ENCODE results near the gene GLI3.

GLI3 gene

GRCh38 chr7:42105554-42106358 lies 131.3 kb downstream of the GLI3 start:
- DNase-seq (ENCODE audit: low read depth in 2 of 2): no peak

DNA sequence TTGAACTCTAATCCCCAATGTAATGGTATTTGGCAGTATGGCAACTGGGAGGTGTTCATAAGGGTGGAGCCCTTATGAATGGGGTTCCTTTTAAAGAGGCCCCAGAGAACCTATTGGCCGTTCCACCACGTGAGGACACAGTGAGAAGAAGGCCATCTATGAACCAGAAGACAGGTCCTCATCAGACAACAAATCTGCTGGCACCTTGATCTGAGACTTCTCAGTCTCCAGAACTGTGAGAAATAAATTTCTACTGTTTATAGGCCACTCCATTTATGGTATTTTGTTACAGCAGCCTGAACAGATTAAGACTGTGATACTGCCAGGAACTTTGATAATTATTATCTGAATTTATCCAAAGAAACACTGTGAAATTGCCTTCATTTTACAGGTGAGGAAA lies 132.3 kb downstream of the GLI3 start:
- DNase-seq (ENCODE audit: low read depth in 2 of 2): no peak

DNA sequence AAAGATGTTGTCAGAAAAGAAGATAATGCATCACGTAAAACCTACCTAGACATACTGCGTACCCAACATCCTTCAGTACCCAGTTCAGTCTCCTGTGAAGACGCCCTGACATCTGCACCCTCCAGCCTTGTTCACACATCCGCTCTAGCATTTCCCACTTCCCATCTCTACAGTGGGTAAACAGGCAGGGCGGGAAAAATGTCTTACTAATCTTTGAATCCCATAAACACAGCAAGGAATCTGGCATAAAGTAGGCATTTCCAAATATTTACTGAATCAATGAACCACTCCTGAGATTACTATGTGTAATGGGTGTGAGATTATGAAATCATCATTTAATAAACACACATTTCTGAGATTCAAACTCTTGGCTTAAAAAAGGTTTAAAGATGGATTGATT lies 132.8 kb downstream of the GLI3 start:
- no peak for DNase-seq (ENCODE audit: low read depth in 2 of 2)

- no peak for DNase-seq (ENCODE audit: low read depth in 2 of 2)
Measured at GRCh38 chr7:42103456-42103855, 133.6 kb downstream of the GLI3 start.

- DNase-seq (ENCODE audit: low read depth in 2 of 2): no peak
Measured at GRCh38 chr7:42103020-42103419, 134.0 kb downstream of the GLI3 start.

- no peak for DNase-seq (ENCODE audit: low read depth in 2 of 2)
Measured at GRCh38 chr7:42102301-42102700, 134.7 kb downstream of the GLI3 start.

- DNase-seq (ENCODE audit: low read depth in 2 of 2): no peak
Measured at GRCh38 chr7:42100156-42100508, 136.9 kb downstream of the GLI3 start.

DNA sequence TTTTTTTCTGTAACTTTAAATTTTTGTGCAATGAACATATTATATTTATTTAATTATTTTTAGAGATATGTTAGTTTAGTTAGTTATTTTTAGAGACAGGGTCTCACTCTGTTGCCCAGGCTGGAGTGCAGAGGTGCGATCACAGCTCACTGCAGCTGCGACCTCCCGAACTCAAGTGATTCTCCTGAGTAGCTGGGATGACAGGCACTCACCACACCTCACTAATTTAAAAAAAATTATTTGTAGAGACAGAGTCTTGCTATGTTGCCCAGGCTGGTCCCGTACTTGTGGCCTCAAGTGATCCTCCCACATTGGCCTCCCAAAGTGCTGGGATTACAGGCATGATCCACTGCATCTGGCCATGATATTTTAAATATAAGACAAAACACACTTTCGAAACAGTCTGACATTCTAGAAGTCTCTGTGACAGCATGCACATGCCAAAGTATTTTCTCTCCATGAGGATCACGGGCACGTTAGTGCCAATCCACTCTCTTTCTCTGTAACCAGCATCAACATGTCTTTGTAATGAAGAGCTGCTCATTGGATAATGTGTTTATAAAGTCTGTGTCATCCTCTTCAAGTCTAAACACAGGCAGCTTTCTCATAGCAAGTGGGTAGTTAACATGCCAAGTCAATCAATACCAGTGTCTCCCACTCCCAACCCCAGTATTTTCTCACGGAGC lies 137.4 kb downstream of the GLI3 start:
- DNase-seq (ENCODE audit: low read depth in 2 of 2): no peak

DNA sequence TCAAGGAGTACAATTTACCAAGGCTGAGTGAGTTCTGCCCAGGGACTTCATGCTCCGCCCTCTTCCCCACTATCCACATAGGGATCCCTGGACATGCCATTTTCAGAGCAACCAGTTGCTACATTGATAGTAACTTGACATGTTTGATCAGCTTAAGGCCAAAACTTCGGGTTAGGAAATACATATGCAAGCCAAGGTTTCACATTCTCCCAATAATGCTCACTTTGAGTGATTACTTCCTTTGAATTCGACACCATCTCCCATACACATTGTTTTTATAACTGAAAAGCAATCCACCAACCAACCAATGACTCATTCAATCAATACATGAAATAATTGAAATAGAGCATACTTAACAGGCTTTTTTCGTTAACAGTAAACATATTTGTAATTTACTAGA lies 137.9 kb downstream of the GLI3 start:
- DNase-seq (ENCODE audit: low read depth in 2 of 2): no peak

GRCh38 chr7:42097752-42098151 lies 139.3 kb downstream of the GLI3 start:
- DNase-seq (ENCODE audit: low read depth in 2 of 2): no peak

- no peak for DNase-seq (ENCODE audit: low read depth in 2 of 2)
Measured at GRCh38 chr7:42096681-42097561, 140.1 kb downstream of the GLI3 start.

GRCh38 chr7:42096268-42096667 lies 140.7 kb downstream of the GLI3 start:
- no peak for DNase-seq (ENCODE audit: low read depth in 2 of 2)

DNA sequence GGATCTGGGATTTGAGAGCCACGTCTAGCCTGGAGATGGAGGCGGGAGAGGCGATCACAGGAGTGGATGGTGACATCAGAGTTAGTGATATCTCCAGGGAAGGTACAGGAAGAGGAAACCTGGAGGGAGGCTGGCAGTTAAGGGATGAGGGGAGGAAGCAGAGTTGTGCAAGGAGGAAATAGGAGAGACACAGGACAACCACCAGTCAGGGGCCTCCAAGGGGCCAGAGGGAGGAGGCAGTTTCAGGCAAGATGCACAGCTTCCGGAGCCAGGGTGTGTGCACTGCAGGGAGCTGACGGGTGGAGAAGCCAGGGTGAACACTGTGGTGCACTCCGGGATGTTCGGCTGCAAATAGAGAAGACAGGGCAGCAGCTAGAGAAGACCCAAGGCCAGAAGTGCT lies 141.2 kb downstream of the GLI3 start:
- no peak for DNase-seq (ENCODE audit: low read depth in 2 of 2)

DNA sequence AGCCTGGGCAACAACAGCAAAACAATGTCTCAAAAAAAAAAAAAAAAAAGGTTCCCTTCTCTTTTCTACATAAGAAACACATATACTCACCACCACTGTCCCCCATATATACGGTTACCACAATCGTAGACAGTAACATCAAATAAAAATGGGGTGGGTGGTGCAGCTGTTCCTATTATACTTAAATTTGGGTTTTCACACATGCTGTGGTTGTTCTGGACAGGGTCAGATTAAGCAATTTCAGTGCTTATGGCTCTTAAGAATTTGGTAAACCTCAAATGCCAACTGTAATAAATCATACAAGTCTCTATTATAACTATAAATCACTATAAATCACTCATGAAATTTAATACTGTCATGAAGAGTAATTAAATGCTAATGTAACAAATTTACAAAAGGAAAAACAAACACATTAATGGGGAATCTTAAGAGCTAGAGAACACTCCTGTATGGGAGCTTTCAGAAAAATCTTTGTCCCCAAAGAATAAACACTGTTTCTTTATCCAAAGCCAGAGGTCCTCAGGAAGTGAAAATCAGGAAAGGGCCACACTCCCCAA lies 143.6 kb downstream of the GLI3 start:
- DNase-seq (ENCODE audit: low read depth in 2 of 2): no peak

DNA sequence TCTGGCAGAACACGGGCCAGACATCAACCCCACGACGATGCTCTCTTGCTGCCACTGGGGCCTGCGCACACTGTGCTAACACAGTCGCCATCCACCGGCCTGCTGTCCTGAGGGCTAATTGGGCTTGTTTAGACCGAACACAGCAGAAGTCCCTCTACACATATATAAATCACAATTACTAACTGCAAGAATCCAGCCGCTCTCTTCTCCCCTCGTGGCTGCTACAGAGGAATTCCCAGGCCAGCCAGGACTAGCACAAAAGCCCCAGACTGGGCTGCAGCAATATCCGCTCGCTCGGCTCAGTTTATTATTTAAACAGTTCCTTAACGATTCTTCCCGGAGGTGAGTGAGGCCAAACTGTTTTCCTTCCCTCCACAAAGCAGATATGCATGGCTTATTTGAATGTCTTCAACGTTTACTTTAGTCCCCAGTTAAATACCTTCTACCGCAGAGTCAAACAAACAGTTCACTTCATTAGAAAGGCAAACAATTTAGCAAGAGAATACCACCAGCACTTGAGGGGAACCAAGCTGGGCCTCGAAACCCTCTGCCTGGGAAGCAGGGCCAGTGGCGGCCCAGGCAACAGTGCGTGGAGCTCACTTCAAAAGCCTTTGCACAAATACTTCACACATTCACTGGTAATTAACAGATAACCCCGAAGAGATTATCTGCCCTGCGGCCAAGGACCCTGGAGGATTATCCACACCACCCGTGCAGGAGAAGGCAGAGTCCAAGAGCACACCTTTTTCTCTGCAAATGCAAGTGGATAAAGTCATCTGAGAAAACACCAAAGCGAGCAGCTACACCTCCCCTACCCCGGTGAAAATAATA lies 145.3 kb downstream of the GLI3 start:
- no peak for DNase-seq (ENCODE audit: low read depth in 2 of 2)

DNA sequence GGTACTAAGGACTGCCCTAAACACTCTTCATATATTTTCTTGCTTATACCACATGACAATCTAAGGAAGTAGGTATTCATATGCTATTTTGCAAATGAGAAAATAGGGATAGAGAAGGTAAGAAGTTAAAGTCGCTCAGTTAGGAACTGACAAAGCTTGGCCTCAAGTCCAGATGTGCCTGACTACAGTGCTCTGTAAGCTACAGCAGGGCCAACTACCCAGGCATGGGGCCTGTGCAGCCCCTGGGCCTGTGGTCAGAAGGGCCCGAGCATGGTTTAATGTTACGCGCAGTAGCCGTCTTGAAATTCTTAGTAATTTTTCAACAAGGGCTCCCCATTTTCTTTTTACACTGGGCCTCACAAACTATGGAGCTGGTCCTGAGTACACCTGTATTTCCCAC lies 146.2 kb downstream of the GLI3 start:
- no peak for DNase-seq (ENCODE audit: low read depth in 2 of 2)

DNA sequence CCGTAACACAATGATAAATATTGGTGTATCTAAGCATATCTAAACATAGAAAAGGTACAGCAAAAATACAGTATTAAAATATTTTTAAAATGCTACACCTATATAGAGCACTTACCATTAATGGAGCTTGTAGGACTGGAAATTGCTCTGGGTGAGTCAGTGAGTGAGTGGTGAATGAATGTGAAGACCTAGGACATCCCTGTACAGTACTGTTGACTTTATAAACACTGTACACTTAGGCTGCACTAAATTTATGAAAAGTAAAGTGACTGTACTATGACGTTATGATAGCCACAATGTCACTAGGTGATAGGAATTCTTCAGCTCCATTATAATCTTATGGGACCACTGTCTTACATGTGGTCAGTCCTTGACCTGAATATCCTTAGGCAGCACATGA lies 147.0 kb downstream of the GLI3 start:
- DNase-seq (ENCODE audit: low read depth in 2 of 2): no peak

DNA sequence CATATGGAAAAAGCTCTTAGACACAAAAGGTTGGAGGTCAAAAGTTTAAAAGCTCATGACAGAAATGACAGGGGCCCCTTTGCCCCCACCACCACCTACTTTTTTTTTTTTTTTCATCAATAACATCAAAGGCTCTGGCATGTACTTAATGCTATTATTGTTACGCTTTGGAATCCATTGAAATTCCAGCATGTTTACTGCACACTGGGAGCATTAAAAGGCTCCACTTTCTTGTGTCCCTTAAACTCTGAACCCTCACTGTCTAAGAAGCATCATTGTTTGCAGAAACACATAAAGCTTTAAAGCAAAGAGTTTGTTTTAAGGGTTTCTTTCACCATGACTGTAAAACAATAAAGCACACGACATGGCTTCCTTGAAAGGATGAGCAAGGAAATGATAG lies 149.4 kb downstream of the GLI3 start:
- DNase-seq (ENCODE audit: low read depth in 2 of 2): no peak

DNA sequence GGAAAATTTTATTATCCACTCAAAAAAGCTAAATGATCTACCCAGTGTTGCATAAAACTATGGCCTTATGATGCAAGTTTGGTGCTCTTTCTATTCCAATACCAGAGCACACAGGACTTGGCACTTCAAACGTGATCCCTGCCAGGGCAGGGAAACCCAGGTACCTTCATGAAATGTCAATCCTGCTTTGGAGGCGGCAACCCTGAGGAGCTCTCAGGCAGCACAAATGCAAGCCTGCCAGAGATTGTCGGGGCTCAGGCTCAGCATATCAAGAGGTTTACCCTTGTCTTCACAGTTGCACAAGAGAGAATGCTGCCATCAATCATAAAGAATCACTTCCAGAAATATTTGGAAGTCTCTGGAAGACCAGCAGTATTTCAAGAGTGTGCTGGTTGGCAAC lies 151.5 kb downstream of the GLI3 start:
- DNase-seq (ENCODE audit: low read depth in 2 of 2): no peak

DNA sequence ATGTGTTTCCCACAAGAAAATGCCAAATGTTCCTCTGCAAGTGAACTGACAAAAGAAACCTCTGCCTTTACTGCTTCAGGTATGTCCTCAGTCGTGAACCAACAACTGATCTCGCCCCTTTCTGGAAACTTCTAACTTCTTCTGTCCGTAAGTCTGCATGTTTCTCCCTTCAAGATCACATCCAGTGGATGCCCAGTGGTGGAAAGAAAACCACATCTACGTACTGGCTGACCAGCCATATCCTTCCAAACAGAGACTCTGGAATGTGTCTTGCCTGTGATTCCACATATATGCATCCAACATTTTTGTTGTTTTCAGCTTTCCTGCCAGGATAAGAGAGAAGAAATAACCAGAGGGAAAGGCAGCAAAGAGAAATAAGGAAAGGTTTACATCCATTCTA lies 152.7 kb downstream of the GLI3 start:
- no peak for DNase-seq (ENCODE audit: low read depth in 2 of 2)

DNA sequence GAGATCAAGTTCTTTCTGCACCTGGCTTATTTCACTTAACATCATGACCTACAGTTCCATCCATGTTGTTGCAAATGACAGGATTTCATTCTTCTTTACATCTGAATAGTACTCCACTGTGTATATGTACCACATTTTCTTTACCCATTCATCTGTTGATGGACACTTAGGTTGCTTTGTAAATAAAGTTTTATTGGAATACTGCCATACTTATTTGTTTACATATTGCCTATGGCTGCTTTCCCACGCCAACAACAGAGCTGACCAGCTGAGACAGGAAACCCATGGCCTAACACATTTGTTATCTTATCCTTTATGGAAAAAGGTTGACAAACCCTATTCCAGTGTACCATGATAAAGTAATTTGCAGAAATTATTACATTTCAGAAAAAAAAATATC lies 153.7 kb downstream of the GLI3 start:
- DNase-seq (ENCODE audit: low read depth in 2 of 2): no peak

Measured in stimulated activated CD8-positive, alpha-beta memory T cell treated with anti-CD3 and anti-CD28 coated beads, Interleukin-7, amount 100 ng/mL, for 4 hours (primary cell).